HG03045 (cell line): ENCODE results near the gene CEP350.
"Not testable (repeated sequence)": the region's sequence is repeated elsewhere in the genome, so short reads cannot be mapped to it uniquely, and the experiment has no call there.

Source experiments
- ATAC-seq: cut with Tn5 transposase; IDR thresholded peaks from one replicate; pipeline ENCODE4 v1.9.1; 2021; ENCODE audit warnings: mild to moderate bottlenecking, moderate library complexity; ENCODE audit not compliant: unreplicated experiment

The CEP350 gene

DNA sequence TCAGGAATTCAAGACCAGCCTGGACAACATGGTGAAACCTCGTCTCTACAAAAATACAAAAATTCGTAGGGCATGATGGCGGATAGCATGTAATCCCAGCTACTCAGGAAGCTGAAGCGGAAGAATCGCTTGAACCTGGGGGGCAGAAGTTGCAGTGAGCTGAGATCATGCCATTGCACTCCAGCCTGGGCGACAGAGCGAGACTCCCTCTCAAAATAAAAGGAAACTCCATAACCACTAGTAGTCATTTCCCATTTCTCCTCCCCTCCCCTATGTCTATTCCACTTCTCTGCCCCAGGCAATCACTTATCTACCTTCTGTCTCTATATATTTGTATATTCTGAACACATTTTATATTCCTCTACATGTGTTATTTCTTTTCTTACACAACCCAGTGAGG lies 4.0 kb upstream of the CEP350 start:
- ATAC-seq, result no peak

DNA sequence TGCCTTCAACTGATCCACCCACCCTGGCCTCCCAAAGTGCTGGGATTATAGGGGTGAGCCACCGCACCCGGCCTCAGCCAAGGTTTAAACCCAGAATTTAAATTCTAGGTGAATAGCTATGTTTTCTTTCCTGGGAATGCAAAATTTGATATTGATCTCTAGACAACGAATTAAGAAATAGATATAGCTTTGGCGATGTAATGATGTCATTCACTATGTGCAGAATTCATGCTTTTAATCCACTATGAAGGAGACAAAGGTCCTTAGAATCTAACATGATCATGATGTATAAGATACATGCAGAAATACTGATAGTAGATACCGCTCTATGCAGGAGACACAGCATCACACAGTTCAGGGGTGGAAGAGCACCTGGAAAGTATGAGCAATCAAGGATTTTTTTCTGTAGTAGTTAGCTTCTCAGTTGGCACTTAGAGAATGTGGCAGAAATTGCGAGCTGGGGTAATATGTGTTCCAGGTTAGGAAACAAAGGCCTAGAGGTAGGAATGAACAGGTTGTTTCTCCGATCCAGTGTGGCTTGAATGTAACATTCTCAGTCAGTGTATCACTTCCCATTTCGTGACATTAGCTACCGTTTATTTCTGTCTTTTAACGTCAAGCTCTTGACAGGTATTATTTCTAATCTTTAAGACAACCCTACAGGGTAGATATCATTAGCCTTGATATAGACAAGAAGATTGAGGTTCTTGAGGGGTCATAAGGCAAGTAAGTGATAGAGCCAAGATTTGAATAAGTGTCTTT lies 3.0 kb upstream of the CEP350 start:
- ATAC-seq, result no peak

DNA sequence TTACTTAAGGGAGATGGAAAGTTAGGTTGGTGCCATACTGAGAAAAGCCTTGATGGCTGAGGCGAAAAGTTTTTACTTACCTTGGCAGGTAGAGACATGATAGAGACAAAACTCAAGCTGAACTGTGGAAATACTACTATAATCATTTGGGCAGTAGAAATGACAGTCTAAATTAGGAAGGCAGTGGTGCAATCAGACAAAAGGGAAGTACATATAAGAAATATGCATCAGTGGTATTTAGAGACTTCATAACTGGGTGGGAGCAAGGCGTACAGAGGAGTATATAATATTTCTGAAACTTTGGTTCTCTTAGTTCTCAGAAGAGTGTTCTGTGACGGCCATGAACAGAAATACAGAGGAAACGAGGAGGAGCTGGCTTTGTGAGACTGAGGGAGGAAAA lies 2.4 kb upstream of the CEP350 start:
- ATAC-seq, result no peak

DNA sequence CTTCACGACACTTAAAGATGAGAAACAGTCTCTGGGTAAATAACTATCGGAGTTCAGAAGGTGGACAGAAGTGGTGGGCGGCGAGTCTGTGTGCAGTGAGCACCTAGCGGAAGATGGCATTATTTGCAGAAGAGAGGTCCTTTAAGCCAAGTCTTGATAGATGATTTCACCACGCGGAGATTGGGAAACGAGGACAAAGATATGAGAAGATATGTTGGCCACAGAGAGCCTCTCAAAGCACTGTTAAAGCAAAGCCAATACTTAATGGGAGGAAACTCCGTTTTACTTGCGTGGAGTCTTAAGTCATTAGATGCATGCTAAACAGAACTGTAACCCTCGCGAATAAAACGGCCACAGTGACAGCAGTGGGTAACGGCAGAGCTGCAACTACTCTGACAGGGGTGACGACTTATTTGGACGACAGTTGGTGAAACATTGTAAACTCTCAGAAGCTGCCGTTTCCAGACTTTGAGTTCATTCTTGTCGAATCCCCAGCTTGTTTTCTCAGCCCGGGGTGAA lies 577 bp upstream of the CEP350 start:
- ATAC-seq, result peak; percentile 23

DNA sequence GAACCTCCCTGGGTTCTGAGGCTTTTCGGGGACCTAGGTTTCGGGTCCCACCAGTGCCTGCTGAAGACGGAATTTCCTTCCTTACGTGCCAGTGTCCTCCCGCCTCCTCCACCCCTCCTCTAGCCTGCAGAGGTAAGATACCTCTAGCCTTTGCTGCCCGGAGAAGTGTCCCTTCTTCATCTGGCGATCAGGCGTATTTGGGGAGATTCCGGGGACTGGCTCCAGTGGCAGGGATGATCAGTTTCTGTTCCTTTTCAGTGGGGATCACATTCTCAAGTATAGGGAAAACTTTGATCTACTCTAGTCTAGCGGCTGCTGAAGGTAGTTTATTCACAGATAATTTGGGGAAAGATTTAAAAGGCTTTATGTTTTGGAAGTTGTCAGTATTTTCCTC lies 674 bp downstream of the CEP350 start:
- peak; percentile 7 for ATAC-seq

DNA sequence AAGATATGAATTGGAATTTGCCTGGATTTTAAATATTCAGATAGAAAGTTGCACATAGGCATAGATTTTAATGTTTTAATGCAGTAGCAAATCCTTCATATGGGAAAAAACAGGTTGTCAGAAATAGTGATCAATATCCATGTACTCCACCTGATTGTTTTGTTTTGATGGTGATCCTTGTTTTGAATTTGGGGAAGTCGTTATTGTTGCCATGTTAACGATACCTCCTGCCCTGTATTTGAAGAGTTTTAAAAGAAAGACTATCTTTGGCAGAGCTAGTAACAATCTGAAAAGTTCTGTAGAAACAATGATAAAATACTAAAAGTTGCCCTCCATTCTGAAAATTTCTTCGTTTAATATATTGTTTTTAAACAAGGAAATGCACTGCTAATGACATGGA lies 1.1 kb downstream of the CEP350 start:
- no peak for ATAC-seq

DNA sequence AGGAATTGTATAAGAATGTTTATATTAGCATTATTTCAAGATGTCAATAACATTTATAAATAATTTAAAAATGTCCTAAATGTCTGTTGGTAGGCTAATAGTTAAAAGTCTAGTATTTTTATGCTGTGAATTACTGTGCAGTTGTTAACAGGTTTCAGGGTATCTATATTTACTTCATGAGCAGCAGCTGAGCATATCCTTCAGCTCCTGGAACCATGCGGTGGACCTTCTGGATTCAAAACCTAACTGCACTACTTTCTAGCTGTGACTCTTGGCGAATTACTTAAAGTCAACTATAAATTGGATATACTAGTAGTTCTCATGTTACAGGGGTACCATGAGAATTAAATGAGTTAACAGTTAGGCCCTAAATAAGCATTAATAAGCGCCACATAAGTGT lies 3.7 kb downstream of the CEP350 start:
- no peak for ATAC-seq

DNA sequence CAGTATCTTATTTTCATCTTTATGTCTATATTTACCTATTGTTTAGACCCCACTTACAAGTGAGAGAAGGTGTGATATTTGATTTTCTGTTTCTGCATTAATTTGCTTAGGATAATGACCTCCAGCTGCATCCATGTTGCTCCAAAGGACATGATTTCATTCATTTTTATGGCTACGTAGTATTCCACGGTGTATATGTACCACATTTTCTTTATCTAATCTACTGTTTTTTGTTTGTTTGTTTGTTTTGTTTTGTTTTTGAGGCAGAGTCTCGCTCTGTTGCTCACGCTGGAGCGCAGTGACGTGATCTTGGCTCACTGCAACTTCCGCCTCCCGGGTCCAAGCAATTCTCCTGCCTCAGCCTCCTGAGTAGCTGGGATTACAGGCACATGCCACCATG lies 7.6 kb downstream of the CEP350 start:
- not testable (repeated sequence) for ATAC-seq

DNA sequence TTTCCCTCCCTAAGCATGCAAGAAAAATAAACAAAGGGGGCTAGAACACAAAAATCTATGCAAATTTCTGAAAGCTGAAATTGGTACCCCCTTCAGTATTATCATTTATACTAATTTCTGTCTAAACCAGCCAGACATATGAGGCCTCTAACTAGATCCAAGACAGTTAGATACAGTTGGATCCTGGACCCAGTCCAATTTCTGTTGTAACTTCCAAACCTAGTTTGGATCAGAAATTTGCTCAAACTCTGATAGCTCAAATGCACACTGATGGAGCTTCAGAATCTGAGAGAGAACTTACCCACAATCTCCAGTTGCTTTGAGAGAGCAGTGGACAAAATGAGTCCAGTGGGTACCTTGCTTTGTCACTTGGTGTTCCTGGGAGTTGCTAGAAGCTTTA lies 11.9 kb downstream of the CEP350 start:
- ATAC-seq, result no peak

DNA sequence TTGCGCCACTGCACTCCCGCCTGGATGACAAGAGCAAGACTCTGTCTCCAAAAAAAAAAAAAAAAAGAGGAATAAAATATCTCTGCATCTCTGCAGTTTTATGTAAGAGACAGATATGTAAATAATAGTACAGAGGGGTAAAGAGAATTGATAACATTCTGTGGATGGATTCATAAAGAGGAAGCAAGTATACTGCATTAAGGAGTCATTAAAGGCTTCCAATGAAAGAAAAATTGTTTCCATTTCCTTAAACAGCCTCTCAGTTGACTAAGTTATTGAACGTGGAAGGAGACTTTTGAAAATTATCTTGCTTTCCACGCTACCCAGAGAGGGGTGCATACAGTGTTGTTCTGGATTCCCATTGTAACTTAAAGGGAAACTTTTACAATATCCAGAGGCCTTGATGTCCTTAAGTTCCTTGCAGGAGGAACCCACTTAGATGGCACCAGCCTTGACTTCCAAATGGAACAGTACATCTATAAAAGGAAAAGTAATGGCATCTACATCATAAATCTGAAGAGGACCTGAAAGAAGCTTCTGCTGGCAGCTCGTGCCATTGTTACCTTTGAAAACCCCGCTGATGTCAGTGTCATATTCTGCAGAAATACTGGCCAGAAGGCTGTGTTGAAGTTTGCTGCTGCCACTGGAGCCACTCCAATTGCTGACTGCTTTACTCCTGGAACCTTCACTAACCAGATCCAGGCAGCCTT lies 13.8 kb downstream of the CEP350 start:
- no peak for ATAC-seq

DNA sequence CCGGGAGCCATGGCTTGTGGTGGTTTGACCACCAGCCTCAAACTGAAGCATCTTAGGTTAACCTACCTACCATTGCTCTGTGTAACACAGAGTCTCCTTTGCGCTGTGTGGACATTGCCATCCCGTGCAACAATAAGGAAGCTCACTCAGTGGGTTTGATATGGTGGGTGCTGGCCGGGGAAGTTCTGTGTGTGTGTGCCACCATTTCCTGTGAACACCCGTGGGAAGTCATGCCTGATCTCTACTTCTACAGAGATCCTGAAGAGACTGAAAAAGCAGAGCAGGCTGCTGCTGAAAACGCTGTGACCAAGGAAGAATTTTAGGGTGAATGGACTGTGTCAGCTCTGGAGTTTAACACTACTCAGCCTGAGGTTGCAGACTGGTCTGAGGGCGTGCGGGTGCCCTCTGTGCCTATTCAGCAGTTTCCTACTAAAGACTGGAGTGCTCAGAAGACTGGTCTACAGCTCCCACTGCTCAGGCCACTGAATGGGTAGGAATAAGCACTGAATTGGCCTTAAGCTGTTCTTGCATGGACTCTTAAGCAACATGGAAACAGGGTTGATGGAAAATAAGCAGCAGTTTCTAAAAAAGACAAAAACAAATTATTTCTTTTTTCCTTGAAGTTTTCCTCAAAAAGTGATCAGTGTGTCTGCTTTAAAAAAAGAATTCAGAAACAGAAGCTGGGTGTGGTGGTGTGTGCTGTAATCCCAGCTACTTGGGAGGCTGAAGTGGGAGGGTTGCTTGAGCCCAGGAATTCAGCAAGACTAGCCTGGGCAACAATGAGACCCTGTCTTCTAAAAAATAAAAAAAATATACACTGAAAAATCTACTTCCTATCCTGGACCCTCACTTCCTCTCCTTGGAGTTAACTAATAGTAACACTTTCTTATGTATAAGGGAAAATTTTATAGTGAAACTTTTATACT lies 14.6 kb downstream of the CEP350 start:
- ATAC-seq, result no peak

DNA sequence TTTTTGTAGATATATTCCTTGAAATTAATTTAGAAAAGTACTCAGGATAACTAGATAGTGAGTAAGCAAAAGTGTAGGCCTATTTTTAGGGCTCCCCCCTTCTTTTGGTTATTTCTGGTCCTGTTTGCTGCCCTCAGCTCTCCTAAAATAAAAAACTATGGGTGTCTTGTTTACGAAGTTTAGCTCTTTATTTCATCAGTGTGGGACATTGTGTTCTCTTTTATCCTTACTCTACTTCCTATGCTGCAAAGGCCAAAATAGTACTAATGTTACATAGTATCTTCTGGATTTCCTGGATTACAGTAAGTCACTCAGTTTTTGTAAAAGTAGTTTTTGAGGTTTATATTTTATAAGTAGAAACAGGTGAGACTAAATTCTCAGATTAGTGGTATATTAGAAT lies 15.4 kb downstream of the CEP350 start:
- no peak for ATAC-seq

DNA sequence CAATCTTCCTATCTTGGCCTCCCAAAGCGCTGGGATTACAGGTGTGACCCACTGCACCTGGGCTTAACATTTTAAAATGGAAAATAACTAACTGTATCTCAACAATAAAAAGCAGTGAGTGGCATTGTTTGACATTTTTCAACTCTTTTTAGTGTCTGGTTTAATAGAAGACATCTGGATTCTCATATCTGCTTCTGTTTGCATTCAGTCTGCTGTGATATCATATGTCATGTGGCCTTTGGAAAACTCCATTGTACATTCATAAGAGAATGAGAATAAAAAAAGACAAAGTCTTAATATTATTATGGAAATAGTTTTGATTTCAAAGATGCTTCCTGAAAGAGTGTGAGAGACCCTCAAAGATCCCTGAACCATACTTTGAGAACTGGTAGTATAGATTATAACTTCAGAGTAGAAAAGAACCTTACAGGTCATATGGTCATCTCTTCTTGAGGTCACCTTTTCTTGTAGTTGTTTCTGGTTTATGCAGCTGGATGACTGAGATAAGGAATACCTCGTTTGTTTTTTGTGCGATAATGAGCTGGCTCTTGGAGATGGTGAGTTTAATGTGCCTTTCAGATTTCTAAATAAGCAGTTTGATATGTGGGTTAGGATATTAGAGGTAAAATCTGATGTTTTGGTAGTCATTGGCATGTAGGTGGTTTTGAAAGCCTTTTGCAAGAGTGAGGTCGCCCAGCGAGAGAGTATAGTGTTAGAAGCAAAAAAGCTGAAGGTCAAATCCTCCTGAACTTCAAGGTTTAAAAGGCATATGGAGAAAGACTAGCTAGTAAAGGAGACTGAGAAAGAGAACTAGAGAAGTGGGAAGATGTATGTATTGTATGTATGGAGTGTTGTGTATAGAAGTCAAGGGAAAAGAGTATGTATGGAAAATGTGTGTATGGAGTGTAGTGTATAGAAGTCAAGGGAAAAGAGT lies 17.2 kb downstream of the CEP350 start:
- ATAC-seq, result no peak

DNA sequence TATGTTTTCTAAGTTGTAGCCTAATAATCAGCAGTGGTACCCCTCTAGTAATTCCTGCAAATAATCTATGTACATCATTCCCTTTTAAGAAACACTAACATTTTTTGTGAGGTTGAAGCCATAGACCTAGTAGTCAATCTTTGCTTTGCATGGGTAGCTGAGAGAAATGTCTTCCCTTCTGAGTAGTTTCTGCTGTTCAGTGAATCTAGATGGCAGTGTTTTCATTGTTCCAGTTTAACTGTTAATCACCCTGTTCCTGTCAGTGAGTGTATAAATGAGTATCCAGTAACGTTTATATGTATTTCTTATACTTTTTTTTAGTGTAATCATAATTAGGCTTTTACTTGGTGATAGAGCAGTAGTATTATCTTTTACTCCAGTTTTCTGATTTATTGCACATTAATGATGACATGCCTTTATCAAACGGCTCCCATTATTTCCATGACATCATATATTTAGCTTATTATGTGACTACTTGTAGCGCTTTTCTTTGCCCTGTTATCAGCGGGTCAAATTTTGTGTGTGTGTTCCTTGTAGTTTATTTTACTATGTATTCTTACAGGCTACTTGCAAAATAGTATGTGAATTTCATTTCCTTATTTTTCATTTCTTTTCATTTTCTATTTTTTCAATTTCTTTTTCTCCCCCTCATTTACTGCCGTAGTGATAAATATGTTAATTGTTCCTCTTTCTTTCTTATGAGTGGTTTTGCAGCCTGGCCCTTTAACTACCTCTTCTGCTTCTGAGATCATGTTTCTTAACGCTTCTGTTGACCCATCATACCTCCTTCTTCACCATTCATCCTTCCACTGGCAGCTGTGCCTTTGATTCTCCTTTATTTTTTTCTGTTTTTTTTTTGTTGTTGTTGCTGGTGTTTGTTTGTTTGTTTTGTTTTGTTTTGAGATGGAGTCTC lies 18.8 kb downstream of the CEP350 start:
- no peak for ATAC-seq

DNA sequence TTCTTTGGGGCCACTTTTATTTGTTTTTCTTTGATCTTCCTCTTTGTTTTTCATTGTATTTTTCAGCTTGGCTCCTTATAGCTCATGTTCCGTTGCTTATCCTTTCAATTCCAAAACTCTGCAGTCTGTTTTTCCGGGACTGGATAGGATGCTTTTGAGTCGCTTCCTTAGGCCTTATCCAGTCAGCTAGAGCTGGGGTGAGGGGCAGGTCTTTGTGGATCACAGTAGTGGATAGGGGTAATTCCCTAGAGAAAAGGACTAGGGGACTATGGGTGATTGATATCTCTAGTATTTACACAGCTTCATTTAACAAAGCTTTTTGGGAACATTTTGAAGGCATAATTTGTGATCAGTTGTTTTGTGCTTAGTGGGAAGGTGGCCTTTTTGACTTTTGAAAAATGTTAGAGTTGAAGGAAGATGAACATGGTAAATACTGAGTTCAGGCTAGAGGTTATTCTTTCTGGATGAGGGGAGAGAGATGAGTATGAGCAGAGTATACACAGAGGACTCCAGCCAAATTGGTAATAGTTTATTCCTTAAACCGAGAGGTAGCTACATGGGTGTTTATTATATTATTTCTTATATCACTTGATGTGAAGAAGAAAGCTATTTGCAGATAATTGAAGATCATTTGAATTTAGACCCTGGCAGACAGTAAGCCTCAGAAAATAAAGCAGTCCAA lies 22.5 kb downstream of the CEP350 start:
- no peak for ATAC-seq

DNA sequence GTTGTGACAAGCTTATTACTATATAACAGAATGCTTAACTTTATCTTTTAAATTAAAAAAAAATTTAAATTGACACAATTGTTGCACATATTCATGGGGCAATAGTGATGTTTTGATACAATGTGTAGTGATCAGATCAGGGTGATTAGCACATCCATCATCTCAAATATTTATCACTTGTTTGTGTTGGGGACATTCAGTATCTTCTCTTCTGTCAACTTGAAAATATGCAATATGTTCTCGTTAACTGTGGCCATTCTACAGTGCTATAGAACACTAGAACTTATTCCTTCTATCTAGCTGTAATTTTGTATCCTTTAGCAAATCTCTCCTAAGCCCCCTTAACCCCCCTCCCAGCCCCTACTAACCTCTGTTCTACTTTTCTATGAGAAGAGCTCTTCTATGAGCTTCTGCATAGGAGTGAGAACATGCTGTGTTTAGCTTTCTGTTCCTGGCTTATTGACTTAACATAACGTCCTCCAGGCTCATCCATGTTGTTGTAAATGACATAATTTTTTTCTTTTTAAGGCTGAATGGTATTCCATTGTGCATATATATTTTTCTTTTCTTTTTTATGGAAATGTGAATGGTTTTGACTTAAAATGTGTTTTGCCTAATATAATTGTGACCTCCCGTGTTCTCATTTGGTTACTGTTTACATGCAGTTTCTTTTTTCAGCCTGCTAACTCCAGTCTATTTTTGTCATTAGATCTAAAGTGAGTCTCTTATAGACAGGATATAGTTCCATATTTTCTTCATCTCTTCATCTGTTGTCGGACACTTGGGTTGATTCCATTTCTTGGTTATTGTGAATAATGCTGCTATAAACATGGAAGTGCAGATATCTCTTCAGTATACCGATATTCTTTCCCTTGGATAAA lies 23.8 kb downstream of the CEP350 start:
- no peak for ATAC-seq

DNA sequence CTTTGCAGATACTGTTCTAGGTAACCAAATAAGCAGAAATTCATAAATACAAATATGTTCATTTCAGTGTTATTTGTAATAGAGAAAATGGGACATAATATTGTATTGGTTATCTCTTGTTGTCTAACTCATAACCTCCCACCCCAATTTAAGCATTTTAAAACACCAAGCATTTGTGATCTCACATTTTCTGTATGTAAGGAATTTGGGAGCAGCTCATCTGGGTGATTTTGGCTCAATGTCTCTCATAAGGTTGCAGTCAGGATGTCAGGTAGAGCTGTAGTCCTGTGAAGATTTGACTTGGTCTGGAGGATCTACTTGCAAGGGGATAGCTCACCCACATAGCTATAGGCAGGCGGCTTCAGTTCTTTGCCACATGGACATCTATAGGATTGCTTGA lies 29.5 kb downstream of the CEP350 start:
- ATAC-seq, result no peak

DNA sequence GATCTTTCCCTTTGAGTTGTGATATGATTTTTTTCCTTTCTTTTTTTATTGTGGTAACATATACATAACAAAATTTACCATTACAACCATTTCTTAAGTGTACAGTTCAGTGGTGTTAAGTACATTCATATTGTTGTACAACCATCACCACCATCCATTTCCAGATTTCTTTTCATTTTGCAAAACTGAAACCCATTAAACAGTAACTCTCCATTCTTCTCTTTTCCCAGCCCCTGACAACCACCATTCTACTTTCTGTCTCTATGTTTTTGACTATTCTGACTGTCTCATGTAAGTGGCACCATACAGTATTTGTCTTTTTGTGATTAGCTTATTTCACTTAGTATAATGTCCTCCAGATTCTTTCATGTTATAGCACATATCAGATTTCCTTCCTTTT lies 30.3 kb downstream of the CEP350 start:
- ATAC-seq, result no peak
